Measurements from ENCODE around the gene BRD1.

BRD1 gene

DNA sequence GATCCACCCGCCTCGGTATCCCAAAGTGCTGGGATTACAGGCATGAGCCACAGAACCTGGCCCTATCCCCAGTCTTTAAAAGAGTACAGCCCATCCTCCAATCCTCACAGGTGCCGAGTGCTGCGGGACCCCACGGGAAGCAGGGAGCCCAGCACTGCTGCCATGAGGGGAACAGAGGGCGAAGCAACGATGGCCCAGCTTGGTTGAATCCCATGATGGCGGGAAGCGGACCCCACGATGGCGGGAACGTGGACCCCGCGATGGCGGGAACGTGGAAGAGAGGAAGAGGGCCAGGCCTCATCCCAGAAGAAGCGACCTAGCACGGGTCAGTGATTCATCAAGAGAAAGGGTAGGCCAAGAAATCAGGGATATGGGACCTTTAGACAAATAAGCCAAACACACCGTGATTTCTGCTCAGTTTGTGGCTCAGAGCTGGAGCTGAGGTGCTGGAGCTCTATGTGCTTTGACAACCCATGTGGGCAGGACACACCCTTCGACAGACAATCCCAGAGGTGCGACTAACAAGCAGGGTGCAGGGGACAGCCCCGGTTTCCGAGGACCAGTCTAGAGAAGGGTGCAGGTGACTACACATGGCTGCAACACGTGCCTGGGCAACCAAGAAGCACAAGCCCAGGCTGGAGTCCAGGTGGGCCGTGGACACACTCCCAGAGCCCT is 30.9 kb downstream of the BRD1 start:
- TF ChIP-seq ZNF274 (IDR thresholded peaks at IDR 0.05; ENCODE audit: low read depth, low read length) = no peak
- no peak overlapping the region for H3K4me3 ChIP-seq (ENCODE audit: low read length)

DNA sequence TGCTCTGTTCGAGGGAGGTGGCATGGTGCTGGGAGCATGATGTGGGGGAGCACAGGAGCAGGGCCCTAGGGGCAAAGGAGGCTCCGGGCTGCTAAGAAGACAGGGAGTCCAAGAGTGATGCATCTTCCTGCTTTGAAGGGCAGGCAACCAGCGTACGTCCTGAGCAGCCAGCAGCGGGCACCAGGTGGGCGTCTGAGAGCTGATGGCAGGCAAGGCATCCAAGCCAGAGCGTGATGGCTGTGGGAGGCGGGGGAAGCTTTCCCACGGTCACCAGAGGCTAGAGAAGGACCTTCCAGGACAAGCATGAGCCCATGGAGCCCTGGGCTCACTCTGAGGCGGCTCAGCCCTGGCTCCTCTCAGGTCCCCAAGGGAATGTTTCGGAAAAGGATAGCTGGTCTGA is 32.2 kb downstream of the BRD1 start:
- TF ChIP-seq ZNF274 (IDR thresholded peaks at IDR 0.05; ENCODE audit: low read depth, low read length) = no peak
- H3K4me3 ChIP-seq (ENCODE audit: low read length) = no peak overlapping the region

DNA sequence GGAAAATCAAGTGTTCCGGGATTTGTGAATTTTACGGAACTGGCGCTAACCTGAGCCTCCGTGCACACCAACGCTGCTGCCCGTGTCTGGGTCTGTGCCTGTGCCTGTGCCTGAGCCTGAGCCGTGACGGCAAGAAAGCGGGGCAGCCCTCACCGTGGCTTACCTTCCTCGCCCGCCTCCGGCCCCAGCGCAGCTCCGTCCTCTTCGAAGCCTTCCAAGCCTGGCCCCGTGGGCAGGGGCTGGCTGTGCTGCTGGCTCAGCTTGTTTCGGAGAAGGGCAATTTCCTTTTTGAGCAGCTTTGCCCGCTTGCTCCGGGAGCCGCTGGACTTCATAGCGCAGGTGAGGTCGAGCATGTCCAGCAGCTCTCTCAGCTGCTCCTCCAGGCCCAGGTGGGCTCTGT is 33.8 kb downstream of the BRD1 start:
- no peak for TF ChIP-seq ZNF274 (IDR thresholded peaks at IDR 0.05; ENCODE audit: low read depth, low read length)
- H3K4me3 ChIP-seq (ENCODE audit: low read length) = no peak overlapping the region

DNA sequence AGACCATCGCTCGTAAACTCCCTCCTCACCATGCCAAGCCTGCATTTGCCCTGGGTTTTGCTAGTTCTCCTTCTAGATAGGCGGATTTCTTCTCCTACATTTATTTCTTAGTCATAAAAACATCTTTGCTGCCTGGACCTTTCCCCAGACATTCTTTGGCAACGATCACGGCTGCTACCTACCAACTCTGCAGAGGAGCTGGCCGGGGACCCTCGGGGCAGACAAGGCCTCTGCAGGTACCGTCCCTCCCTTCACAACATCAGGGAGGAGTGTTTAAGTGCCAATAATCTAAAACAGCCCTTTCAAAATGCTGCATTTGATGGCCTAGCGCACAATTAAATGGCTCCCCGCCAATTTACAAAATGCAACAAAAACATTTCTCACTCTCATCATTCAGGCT is 34.4 kb downstream of the BRD1 start:
- H3K4me3 ChIP-seq (ENCODE audit: low read length) = no peak overlapping the region
- no peak for TF ChIP-seq ZNF274 (IDR thresholded peaks at IDR 0.05; ENCODE audit: low read depth, low read length)

DNA sequence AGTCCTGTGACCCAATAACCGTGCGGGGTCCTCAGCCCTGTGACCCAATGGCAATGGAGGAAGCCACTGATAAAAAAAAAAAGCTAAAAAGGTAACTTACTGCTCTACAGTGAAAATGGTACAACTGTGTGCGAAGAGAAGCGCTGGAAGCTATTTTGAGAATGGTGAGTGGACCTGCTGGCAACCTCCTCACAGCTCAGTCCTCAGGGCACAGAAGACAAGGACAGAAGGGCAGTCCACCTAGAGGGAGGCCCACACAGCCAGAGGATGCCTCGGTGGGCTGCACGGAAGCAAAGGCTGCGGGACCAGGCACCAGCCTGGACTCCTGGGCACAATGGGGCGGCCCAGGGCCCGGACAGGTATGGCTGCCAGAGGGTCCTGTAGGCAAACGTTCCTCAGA is 35.6 kb downstream of the BRD1 start:
- no peak overlapping the region for H3K4me3 ChIP-seq (ENCODE audit: low read length)
- no peak for TF ChIP-seq ZNF274 (IDR thresholded peaks at IDR 0.05; ENCODE audit: low read depth, low read length)

DNA sequence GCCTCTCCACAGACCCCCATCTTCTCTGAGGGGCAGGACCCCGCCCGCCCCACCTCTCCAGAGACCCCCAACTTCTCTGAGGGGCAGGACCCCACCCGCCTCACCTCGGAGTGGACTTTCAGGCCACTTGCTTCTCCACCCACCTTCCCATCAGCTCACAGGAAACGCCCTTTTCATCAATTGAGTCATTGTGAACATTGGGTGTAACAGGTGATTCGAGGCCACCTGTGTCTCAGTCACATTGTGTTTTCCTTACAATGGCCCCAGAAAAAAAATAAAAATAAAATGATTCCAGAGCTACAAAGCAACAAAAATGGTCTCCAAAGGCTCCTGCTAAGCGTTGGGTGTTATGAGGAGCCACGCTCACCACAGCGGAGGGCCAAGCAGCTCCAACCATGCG is 36.0 kb downstream of the BRD1 start:
- TF ChIP-seq ZNF274 (IDR thresholded peaks at IDR 0.05; ENCODE audit: low read depth, low read length) = no peak
- no peak overlapping the region for H3K4me3 ChIP-seq (ENCODE audit: low read length)

DNA sequence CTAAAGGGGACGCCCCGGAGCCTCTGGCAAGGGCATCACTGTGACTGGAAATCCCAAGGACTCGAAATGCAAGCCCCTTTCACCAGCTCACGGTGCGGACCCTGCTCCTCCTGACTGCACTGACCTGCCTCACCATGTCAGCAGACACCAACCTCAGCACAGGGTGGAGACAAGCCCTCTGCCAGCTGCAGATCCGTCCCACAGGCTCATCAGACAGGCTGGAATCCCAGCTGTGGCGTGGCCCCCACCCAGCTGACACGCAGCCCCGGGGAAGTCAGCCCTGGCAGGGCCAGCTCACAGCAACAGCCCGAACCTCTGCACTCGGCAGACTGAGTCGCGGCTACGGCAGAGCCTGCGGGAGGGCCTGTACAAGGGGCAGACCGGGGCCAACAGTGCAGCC is 36.8 kb downstream of the BRD1 start:
- no peak overlapping the region for H3K4me3 ChIP-seq (ENCODE audit: low read length)
- no peak for TF ChIP-seq ZNF274 (IDR thresholded peaks at IDR 0.05; ENCODE audit: low read depth, low read length)

DNA sequence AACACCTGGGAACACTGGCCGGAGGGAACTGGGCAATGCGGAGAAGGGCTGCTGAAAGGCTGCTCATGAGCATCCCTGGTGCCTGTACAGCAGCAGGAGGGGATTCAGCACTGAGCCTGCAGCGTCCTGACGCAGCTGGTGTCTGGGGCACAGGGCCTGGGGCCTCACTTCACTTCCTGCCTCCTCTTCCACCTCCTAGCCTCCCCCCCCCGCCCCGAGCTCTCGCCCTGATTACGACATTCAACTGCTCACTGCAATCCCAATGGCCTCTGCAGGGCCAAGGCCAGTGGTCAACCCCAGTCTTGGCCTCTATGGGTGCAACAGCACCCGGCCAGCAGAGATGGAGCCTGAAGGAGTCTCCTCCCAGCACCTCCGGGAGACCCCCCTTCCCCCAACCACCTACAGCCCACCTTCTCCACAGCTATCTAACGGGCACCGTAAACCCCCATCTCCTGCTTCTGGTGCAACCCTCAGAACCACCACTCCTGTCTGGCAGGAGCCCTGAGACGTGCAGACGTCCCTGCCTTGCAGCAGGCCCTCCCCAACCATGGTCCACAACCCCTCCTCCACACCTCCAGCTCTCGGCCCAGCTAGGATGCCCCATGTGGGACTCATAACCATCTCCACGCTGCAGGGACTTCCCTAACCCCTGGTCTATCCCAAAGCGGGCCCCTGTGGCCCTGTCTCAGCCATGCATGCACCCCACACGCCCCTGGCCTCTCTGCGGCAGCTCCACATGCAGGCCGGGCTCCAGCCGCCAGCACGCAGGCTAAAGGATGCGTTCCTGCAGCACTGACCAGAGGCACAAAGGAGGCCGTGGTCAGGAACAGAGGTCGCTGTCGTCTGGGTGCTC is 38.2 kb downstream of the BRD1 start:
- TF ChIP-seq ZNF274 (IDR thresholded peaks at IDR 0.05; ENCODE audit: low read depth, low read length) = no peak
- no peak overlapping the region for H3K4me3 ChIP-seq (ENCODE audit: low read length)

DNA sequence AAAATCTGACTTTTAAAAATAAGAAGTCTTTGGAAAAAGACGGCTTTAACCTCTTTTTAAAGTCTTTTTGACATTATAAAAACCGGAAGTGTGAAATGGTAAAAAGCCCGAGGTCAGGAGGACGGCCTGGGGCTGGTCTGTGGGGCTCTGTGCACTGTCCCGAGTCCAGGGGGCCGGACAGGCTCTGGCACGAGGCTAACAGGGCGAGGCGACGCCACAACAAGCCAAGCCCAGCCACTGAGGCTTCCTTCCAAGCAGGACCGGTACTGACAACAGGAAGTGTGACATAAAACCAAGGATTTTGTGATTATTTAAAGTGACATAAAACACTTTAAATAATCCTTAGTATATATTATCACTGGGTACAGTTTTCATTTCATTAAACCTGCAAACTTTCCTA is 39.2 kb downstream of the BRD1 start:
- H3K4me3 ChIP-seq (ENCODE audit: low read length) = no peak overlapping the region
- TF ChIP-seq ZNF274 (IDR thresholded peaks at IDR 0.05; ENCODE audit: low read depth, low read length) = no peak

DNA sequence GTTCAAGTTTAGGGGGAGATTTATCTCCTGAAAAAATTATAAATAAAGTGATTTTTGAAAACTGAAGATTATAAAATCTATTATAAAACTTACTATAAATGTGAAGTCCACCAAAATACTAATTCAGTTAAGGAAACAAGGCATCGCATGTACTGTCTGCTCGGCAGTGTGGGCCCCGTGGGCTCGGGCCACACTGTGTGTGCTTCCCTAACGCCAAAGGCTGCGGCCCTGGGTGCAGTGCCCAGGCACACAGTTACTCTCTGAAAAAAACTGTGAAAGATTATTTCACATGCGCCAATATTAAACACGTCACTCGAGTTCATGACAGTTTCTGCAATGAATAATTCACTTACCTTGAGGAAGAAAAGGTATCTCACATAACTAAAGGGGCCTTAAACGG is 39.8 kb downstream of the BRD1 start:
- TF ChIP-seq ZNF274 (IDR thresholded peaks at IDR 0.05; ENCODE audit: low read depth, low read length) = no peak
- no peak overlapping the region for H3K4me3 ChIP-seq (ENCODE audit: low read length)

DNA sequence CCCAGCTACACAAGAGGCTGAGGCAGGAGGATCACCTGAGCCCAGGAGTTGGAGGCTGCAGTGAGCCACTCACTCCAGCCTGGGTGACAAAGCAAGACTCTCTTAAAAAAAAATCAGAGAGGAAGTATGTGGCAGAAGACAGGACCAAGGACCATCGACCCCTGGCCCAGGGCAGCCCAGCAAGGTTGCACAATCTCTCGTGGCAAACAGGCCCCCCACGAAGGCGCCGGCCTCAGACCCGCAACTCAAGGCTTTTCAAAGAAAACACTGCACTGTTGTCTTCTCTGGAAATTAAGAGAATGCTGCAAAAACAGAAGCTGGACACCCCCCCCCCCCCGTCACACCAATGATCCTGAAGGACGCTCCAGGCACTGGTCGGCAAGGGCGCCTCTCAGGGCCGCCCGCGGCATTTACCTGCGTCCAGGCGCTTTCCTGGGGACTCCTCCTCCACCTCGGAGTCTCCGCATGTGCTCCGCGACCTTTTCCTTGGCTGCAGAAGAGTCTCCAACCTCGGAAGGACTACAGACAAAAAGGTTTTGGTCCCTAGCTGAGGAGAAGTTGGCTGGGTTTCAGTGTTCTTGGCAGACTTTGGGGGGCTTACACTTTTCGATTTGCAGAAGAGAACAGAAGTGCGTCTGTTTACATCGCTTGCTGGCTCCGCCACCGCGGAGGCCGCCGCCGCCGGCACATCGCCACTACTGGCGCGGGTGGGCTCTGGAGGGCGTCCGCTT is 40.5 kb downstream of the BRD1 start:
- H3K4me3 ChIP-seq (ENCODE audit: low read length) = no peak overlapping the region
- TF ChIP-seq ZNF274 (IDR thresholded peaks at IDR 0.05; ENCODE audit: low read depth, low read length) = no peak

DNA sequence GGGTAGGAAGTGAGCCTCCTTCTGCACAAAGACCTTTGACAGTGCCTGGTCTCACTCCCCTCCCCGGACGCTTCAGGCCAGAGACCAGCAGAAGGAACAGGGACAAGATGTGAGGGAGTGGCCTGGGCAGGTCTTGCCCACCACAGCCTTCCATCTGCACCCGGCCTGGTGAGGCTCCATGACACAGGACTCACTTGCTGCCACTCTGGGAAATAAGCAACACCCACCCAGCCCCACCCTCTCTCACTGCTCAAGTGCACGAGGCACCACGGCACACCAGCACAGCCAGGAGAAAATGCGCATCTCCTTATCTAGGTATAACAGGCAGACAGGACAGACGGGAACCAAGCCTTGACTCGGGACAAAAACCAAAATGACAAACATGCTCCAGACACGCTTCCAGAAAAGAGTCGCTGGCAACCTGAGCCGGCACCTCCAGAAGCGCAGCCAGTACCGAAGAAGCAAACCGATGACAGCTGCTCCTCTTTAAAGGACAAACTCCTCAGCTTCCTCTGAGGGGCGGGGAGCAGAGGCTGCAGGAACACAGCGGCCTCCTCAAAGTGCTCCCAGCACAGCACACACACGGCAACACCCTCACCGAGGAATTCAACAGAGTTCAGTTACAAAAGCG is 41.7 kb downstream of the BRD1 start:
- H3K4me3 ChIP-seq (ENCODE audit: low read length) = no peak overlapping the region
- TF ChIP-seq ZNF274 (IDR thresholded peaks at IDR 0.05; ENCODE audit: low read depth, low read length) = no peak

DNA sequence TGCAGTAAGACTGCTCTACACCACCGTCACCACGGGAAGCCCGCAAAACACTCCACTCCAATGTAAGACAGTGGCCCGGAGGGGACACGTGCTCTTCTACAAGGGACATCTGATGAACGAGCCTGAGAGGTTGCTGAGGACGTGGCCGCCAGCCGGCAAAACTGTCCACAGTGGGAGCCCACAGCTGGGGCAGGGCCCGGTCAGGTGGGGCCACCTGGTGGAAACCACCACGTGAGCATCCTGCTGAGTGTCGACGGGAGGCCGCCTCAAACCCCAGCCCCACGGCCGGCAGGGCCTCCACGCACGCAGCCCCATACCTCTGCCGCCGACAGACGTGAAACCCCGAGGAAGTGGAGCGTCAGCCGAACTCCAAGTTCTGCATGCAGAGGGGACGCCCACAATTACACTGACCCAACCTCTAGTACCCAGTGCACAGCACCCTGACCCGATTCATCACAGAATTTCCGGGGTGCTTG is 42.6 kb downstream of the BRD1 start:
- TF ChIP-seq ZNF274 (IDR thresholded peaks at IDR 0.05; ENCODE audit: low read depth, low read length) = no peak
- no peak overlapping the region for H3K4me3 ChIP-seq (ENCODE audit: low read length)

DNA sequence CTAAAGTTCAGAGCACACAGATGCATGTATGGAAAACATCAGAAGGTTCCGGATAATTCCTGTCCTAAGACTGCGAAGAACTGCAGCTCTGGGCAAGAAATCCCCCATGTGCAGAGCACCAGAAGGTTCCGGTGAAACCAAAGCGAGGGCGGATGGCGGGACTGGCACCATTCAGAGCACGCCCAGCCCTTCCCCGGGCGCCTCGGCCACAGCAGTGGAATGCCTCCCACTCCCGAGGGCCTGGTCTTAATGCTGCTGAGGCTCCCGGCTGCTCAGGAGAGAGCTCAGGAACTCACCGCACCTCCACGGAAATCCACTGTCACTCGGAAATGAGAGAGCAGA is 43.1 kb downstream of the BRD1 start:
- no peak for TF ChIP-seq ZNF274 (IDR thresholded peaks at IDR 0.05; ENCODE audit: low read depth, low read length)
- no peak overlapping the region for H3K4me3 ChIP-seq (ENCODE audit: low read length)

Data from GM08714 (cell line).